Loucy (cell line): ENCODE results near the gene TP53I11.

Experiments used
- H2AFZ ChIP-seq: fragments of 200-600 bp; sonication (generic); 2 replicates; pipeline ENCODE4 v1.6.0; 2016; ENCODE audit warnings: antibody characterized with exemption, mild to moderate bottlenecking, low read length, moderate library complexity
- H3F3A ChIP-seq: fragments of 200-600 bp; 2 replicates; pipeline ENCODE4 v1.6.0; 2016; ENCODE audit warnings: antibody characterized with exemption, low read depth, mild to moderate bottlenecking
- H3K27me3 ChIP-seq: fragments of 200-600 bp; sonication (generic); 2 replicates; pipeline ENCODE4 v1.6.1; 2014; ENCODE audit warnings: low read length, mild to moderate bottlenecking; ENCODE audit not compliant: insufficient read depth, poor library complexity, severe bottlenecking
- H3K36me3 ChIP-seq: fragments of 200-600 bp; sonication (generic); 2 replicates; pipeline ENCODE4 v1.6.1; 2016; ENCODE audit warnings: low read length; ENCODE audit not compliant: insufficient read depth
- H3K4me1 ChIP-seq: fragments of 200-600 bp; sonication (generic); 2 replicates; pipeline ENCODE4 v1.5.1; 2014; ENCODE audit warnings: low read length, mild to moderate bottlenecking; ENCODE audit not compliant: insufficient read depth, poor library complexity, severe bottlenecking
- H3K4me2 ChIP-seq: fragments of 200-600 bp; sonication (generic); 2 replicates; pipeline ENCODE4 v1.6.0; 2014; ENCODE audit warnings: antibody characterized with exemption, low read length, low read depth, mild to moderate bottlenecking; ENCODE audit not compliant: poor library complexity, severe bottlenecking
- H3K4me3 ChIP-seq: fragments of 200-600 bp; sonication (generic); 2 replicates; pipeline ENCODE4 v1.5.1; 2014; ENCODE audit warnings: low read length, mild to moderate bottlenecking, mixed read lengths; ENCODE audit not compliant: poor library complexity, severe bottlenecking
- H3K79me2 ChIP-seq: fragments of 200-600 bp; sonication (generic); 2 replicates; pipeline ENCODE4 v1.6.1; 2014; ENCODE audit warnings: low read length; ENCODE audit not compliant: insufficient read depth
- H3K9ac ChIP-seq: fragments of 200-600 bp; sonication (generic); 2 replicates; pipeline ENCODE4 v1.6.0; 2014; ENCODE audit warnings: mild to moderate bottlenecking, low read depth, low read length, moderate library complexity; ENCODE audit not compliant: poor library complexity, severe bottlenecking
- H3K9me2 ChIP-seq: fragments of 200-600 bp; sonication (generic); replicated peaks from 2 replicates; pipeline ENCODE4 v1.6.1; 2016; ENCODE audit warnings: low read depth, low read length, mixed read lengths
- H3K9me3 ChIP-seq: fragments of 200-600 bp; sonication (generic); 2 replicates; pipeline ENCODE4 v1.6.1; 2014; ENCODE audit warnings: mild to moderate bottlenecking, antibody characterized with exemption, low read length, low read depth; ENCODE audit not compliant: insufficient read depth
- H4K20me1 ChIP-seq: fragments of 200-600 bp; sonication (generic); 2 replicates; pipeline ENCODE4 v1.6.0; 2014; ENCODE audit warnings: antibody characterized with exemption, low read length, mild to moderate bottlenecking; ENCODE audit not compliant: insufficient read depth, poor library complexity, severe bottlenecking
- EZH2phosphoT487 ChIP-seq: fragments of 200-600 bp; IDR thresholded peaks from 2 replicates; pipeline ENCODE4 v1.6.1; 2018; ENCODE audit warnings: antibody characterized with exemption, mild to moderate bottlenecking, moderate library complexity, borderline replicate concordance
- TF ChIP-seq, protein P1 (sequence below): fragments of 200-600 bp; sonication (generic); conservative IDR thresholded peaks from 2 replicates; pipeline ENCODE4 v1.5.1; 2014; ENCODE audit warnings: mild to moderate bottlenecking, antibody characterized with exemption, low read length

Gene TP53I11

DNA sequence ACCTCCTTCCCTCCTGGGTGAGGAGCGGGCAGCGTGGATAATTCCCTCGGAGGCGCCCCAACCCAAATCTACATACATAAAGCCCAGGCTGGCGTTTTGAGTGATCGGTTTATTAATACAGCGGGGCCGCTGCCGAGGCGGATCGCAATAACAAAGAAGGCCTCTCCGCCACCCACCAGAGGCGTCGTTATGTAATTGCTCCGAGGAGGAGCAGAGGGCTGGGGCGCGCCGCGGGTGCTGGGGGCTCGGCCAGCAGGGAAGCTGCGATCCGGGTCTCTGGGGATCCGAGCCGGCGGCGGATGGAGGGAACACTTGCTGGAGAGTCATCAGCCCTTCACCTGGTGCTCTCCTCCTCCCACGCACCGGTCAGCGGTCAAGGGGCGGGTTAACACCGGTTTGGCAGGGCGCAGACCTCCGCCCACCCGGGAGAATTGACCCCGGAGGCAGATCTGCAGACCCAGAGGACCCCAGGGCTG is 6.4 kb upstream of the TP53I11 start:
- Histone ChIP-seq H3K9me2 (no peaks in the 10 kb centered on the region), H3K36me3 (no peaks in the 10 kb centered on the region), H3F3A (no peaks in the 10 kb centered on the region), H3K9me3 (no peaks in the 10 kb centered on the region), H2AFZ (no peak overlapping the region), H3K79me2 (no peaks in the 10 kb centered on the region), H3K4me2 (no peak overlapping the region), H3K4me3 (no peak overlapping the region), H3K9ac (no peak overlapping the region), H4K20me1 (no peaks in the 10 kb centered on the region), H3K4me1 (peaks cover 22% of the 10 kb centered on the region), H3K27me3 (no peaks in the 10 kb centered on the region)
- no peak for TF ChIP-seq EZH2phosphoT487
- TF ChIP-seq, protein P1, sequence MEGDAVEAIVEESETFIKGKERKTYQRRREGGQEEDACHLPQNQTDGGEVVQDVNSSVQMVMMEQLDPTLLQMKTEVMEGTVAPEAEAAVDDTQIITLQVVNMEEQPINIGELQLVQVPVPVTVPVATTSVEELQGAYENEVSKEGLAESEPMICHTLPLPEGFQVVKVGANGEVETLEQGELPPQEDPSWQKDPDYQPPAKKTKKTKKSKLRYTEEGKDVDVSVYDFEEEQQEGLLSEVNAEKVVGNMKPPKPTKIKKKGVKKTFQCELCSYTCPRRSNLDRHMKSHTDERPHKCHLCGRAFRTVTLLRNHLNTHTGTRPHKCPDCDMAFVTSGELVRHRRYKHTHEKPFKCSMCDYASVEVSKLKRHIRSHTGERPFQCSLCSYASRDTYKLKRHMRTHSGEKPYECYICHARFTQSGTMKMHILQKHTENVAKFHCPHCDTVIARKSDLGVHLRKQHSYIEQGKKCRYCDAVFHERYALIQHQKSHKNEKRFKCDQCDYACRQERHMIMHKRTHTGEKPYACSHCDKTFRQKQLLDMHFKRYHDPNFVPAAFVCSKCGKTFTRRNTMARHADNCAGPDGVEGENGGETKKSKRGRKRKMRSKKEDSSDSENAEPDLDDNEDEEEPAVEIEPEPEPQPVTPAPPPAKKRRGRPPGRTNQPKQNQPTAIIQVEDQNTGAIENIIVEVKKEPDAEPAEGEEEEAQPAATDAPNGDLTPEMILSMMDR = no peak

DNA sequence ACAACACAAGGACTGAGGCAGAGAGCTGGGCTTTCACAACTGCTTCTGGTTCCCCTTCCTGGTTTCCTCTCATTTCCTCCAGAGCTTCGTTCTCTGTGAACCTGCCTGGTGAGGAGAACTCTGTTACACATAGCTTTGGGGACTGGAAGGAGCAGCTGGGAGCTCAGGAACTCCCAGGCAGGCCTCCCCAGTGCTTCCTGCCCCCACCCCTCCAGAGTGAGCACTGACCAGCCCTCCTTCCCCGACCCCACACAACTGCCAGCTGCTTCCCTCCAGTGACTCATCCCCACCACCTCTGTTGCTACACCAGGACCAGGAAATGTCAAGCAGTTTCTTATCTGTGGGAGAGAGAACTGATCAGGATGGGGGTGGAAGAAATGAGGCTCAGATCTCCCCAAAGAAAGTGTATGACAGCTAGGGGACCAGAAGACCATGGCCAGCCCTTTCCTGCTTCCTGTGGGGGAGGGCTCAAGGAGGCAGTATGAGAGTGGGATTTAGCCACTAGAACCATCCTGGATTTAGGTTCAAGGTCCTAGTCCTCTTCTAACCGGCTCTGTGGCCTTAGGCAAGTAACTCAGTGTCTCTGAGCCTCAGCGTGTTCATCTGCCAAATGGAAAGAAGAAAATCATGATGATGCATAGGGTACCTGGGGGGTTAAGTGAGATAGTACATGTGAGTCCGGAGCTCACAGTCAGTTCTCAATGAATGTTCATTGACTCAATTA is 4.5 kb upstream of the TP53I11 start:
- H3K9me3 ChIP-seq = no peaks in the 10 kb centered on the region
- H3K4me1 ChIP-seq = peaks cover 22% of the 10 kb centered on the region
- H3F3A ChIP-seq = no peaks in the 10 kb centered on the region
- TF ChIP-seq, protein P1 = no peak
- no peak for TF ChIP-seq EZH2phosphoT487
- no peaks in the 10 kb centered on the region for H3K9me2 ChIP-seq
- H2AFZ ChIP-seq = peak overlapping the region; percentile 24
- no peaks in the 10 kb centered on the region for H4K20me1 ChIP-seq
- no peaks in the 10 kb centered on the region for H3K36me3 ChIP-seq
- peak overlapping the region; percentile 45 for H3K4me2 ChIP-seq
- H3K79me2 ChIP-seq = no peaks in the 10 kb centered on the region
- peak overlapping the region; percentile 51 for H3K9ac ChIP-seq
- peak overlapping the region; percentile 28 for H3K4me3 ChIP-seq
- no peaks in the 10 kb centered on the region for H3K27me3 ChIP-seq

DNA sequence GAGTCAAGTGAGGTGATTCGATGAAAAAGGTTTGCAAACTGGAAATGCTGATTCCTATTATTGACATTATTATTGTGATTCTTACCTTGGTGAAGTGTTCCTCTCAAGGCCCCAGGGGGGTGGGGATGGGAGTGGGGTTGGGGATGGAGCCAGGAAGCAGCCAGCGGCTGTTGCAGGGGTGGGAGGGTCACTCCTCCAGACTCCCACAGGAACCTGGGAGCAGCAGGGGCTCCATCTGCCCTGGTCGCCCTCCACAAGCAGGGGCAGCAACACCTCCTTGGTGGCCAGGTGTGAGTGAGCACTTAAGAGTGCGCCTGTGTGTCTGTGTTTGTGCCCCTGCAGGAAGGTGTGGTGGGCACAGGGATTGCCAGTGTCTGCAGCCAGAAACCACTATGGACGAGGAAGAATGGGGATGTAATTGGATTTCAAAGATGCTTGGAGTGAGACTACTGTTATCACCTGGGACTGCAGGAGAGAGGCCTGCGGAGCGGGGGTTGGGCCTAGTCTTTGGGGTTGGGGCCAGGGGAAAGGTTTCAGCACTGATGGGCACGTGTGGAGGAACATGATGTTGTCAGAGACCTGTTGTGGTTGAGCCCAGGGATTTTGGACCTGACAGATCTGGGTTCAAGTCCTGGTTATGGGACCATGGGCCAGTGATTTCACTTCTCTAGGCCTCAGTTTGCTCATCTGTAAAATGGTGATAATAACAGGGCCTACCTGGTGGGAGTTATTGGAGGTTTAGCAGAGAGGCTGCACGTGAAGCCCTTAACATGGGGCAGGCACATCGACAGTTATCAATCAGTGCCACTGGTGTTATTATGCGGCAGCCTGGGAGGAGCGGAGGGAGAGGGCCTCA is 3.6 kb upstream of the TP53I11 start:
- H2AFZ ChIP-seq = peak overlapping the region; percentile 24; the same call in 1 of the 2 replicates
- peak overlapping the region; percentile 28 for H3K4me3 ChIP-seq
- H3K9me3 ChIP-seq = no peaks in the 10 kb centered on the region
- H3F3A ChIP-seq = no peaks in the 10 kb centered on the region
- peak overlapping the region; percentile 45 for H3K4me2 ChIP-seq
- H3K27me3 ChIP-seq = no peaks in the 10 kb centered on the region
- H3K36me3 ChIP-seq = no peaks in the 10 kb centered on the region
- no peaks in the 10 kb centered on the region for H4K20me1 ChIP-seq
- H3K4me1 ChIP-seq = peaks cover 22% of the 10 kb centered on the region
- no peaks in the 10 kb centered on the region for H3K9me2 ChIP-seq
- no peak for TF ChIP-seq EZH2phosphoT487
- TF ChIP-seq, protein P1 = no peak
- peak overlapping the region; percentile 51 for H3K9ac ChIP-seq
- no peaks in the 10 kb centered on the region for H3K79me2 ChIP-seq
